Measurements from ENCODE around the gene MYCN.
"Not testable (repeated sequence)": the region's sequence is repeated elsewhere in the genome, so short reads cannot be mapped to it uniquely, and the experiment has no call there.

MYCN gene

GRCh38 chr2:15925819-15926218 is 14.5 kb upstream of the MYCN start:
- TF ChIP-seq CTCF (IDR thresholded peaks at IDR 0.05; ENCODE audit: low read depth, low read length): no peak
- H3K4me3 ChIP-seq (replicated peaks in 1 of 2; ENCODE audit: low read depth in 2 of 2, low read length in 2 of 2): no peak overlapping the region

GRCh38 chr2:15926252-15926651 is 14.1 kb upstream of the MYCN start:
- TF ChIP-seq CTCF (IDR thresholded peaks at IDR 0.05; ENCODE audit: low read depth, low read length): no peak
- no peak overlapping the region for H3K4me3 ChIP-seq (replicated peaks in 1 of 2; ENCODE audit: low read depth in 2 of 2, low read length in 2 of 2)
- no peak for DNase-seq (ENCODE audit: low read depth in 2 of 2)

More at GRCh38 chr2:15925819-15926218, 14.5 kb upstream of the MYCN start:
- no peak for DNase-seq (ENCODE audit: low read depth in 2 of 2)

GRCh38 chr2:15927551-15928218 is 12.7 kb upstream of the MYCN start:
- TF ChIP-seq CTCF (IDR thresholded peaks at IDR 0.05; ENCODE audit: low read depth, low read length): no peak
- DNase-seq (ENCODE audit: low read depth in 2 of 2): no peak
- H3K4me3 ChIP-seq (replicated peaks in 1 of 2; ENCODE audit: low read depth in 2 of 2, low read length in 2 of 2): no peak overlapping the region

- not testable (repeated sequence) for H3K4me3 ChIP-seq (replicated peaks in 1 of 2; ENCODE audit: low read depth in 2 of 2, low read length in 2 of 2); DNase-seq (ENCODE audit: low read depth in 2 of 2)
These were observed 11.3 kb upstream of the MYCN start for GRCh38 chr2:15929008-15929407.

GRCh38 chr2:15929861-15930260 is 10.5 kb upstream of the MYCN start:
- DNase-seq (ENCODE audit: low read depth in 2 of 2): no peak
- TF ChIP-seq CTCF (IDR thresholded peaks at IDR 0.05; ENCODE audit: low read depth, low read length): no peak
- no peak overlapping the region for H3K4me3 ChIP-seq (replicated peaks in 1 of 2; ENCODE audit: low read depth in 2 of 2, low read length in 2 of 2)

- H3K4me3 ChIP-seq (replicated peaks in 1 of 2; ENCODE audit: low read depth in 2 of 2, low read length in 2 of 2): no peak overlapping the region
- DNase-seq (ENCODE audit: low read depth in 2 of 2): no peak
- TF ChIP-seq CTCF (IDR thresholded peaks at IDR 0.05; ENCODE audit: low read depth, low read length): no peak
These were observed 9.6 kb upstream of the MYCN start for GRCh38 chr2:15930589-15931318.

- TF ChIP-seq CTCF (IDR thresholded peaks at IDR 0.05; ENCODE audit: low read depth, low read length): no peak
- no peak for DNase-seq (ENCODE audit: low read depth in 2 of 2)
- H3K4me3 ChIP-seq (replicated peaks in 1 of 2; ENCODE audit: low read depth in 2 of 2, low read length in 2 of 2): no peak overlapping the region
These were observed 8.9 kb upstream of the MYCN start for GRCh38 chr2:15931319-15931890.

Measured in cardiac fibroblast (primary cell).